ENCODE results near the gene COL9A1. TPM values are rescaled to one million over a fixed set of nuclear protein-coding genes. Genes with fewer than 3 reads are reported as not detected.
"Not testable (repeated sequence)": the region's sequence is repeated elsewhere in the genome, so short reads cannot be mapped to it uniquely, and the experiment has no call there.

The COL9A1 gene
- total RNA-seq (not detected), total RNA-seq (0 reads per million in 2 donors)

GRCh38 chr6:70303034-70303525, at the start of gene COL9A1:
COL9A1 (minus strand) TSS chr6:70303084; CDS start chr6:70302924, 160 bp downstream.
- Mint-ChIP-seq H3K4me1 (peaks cover 5% of the 10 kb centered on the region), H3K27ac (no peak within 1 kb of the TSS), H3K27me3 (peaks cover 57% of the 10 kb centered on the region), H3K36me3 (ENCODE audit: low read depth) (peaks cover 5% of the 10 kb centered on the region), H3K4me3 (no peak within 1 kb of the TSS)
- no peaks in the 10 kb centered on the region for H3K9me3 ChIP-seq (ENCODE audit: control insufficient read depth, low read length, poor library complexity, severe bottlenecking)
- DNase-seq (no peak), ATAC-seq (no peak)

- no peak for ATAC-seq
- H3K27ac Mint-ChIP-seq = no peak overlapping the region
- H3K4me1 Mint-ChIP-seq = peaks cover 4% of the 10 kb centered on the region
- H3K36me3 Mint-ChIP-seq (ENCODE audit: low read depth) = no peaks in the 10 kb centered on the region
- H3K27me3 Mint-ChIP-seq = peaks cover 12% of the 10 kb centered on the region
- no peak for DNase-seq
- no peaks in the 10 kb centered on the region for H3K9me3 ChIP-seq (ENCODE audit: control insufficient read depth, low read length, poor library complexity, severe bottlenecking)
- H3K4me3 Mint-ChIP-seq = no peak overlapping the region
Observed at GRCh38 chr6:70351461-70351860, 48.6 kb upstream of the COL9A1 start.

GRCh38 chr6:70345619-70346018, 42.7 kb upstream of the COL9A1 start:
- Mint-ChIP-seq H3K27me3 (peaks cover 54% of the 10 kb centered on the region), H3K4me3 (no peak overlapping the region), H3K36me3 (ENCODE audit: low read depth) (peaks cover 2% of the 10 kb centered on the region), H3K4me1 (no peaks in the 10 kb centered on the region), H3K27ac (no peak overlapping the region)
- ATAC-seq (no peak), DNase-seq (no peak)
- no peaks in the 10 kb centered on the region for H3K9me3 ChIP-seq (ENCODE audit: control insufficient read depth, low read length, poor library complexity, severe bottlenecking)

DNA sequence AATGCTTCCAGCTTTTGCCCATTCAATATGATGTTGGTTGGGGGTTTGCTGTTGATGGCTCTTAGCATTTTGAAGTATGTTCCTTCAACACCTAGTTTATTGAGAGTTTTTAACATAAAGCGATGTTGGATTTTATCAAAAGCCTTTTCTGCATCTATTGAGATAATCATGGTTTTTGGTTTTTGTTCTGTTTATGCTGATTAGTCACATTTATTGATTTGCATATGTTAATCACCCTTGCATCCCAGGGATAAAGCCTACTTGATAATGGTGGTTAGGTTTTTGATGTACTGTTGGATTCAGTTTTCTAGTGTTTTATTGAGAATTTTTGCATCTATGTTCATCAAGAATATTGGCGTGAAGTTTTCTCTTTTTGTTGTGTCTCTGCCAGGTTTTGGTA, 40.4 kb upstream of the COL9A1 start:
- no peaks in the 10 kb centered on the region for H3K9me3 ChIP-seq (ENCODE audit: control insufficient read depth, low read length, poor library complexity, severe bottlenecking)
- Mint-ChIP-seq H3K27ac (no peak overlapping the region), H3K27me3 (peaks cover 54% of the 10 kb centered on the region), H3K4me1 (no peaks in the 10 kb centered on the region), H3K36me3 (ENCODE audit: low read depth) (peaks cover 2% of the 10 kb centered on the region), H3K4me3 (no peak overlapping the region)
- DNase-seq (no peak), ATAC-seq (no peak)

DNA sequence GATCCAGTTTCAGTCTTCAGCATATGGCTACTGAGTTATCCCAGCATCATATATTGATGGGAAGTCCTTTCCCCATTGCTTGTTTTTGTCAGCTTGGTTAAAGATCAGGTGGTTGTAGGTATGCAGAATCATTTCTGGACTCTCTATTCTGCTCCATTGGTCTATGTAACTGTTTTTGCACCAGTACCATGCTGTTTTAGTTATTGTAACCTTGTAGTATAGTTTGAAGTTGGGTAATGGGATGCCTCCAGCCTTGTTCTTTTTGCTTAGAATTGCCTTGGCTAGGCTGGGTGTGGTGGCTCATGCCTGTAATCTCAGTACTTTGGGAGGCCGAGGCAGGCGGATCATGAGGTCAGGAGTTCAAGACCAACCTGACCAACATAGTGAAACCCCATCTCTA, 36.9 kb upstream of the COL9A1 start:
- H3K4me1 Mint-ChIP-seq; H3K9me3 ChIP-seq (ENCODE audit: control insufficient read depth, low read length, poor library complexity, severe bottlenecking); H3K4me3 Mint-ChIP-seq; DNase-seq; H3K36me3 Mint-ChIP-seq (ENCODE audit: low read depth); H3K27ac Mint-ChIP-seq; ATAC-seq: not testable (repeated sequence)
- peaks cover 26% of the 10 kb centered on the region for H3K27me3 Mint-ChIP-seq

GRCh38 chr6:70338775-70339174, 35.9 kb upstream of the COL9A1 start:
- peaks cover 18% of the 10 kb centered on the region for H3K27me3 Mint-ChIP-seq
- no peak overlapping the region for H3K4me3 Mint-ChIP-seq
- no peaks in the 10 kb centered on the region for H3K36me3 Mint-ChIP-seq (ENCODE audit: low read depth)

GRCh38 chr6:70337743-70338105, 34.8 kb upstream of the COL9A1 start:
- no peaks in the 10 kb centered on the region for H3K9me3 ChIP-seq (ENCODE audit: control insufficient read depth, low read length, poor library complexity, severe bottlenecking)
- no peak for ATAC-seq
- Mint-ChIP-seq H3K36me3 (ENCODE audit: low read depth) (peaks cover 2% of the 10 kb centered on the region), H3K27me3 (peaks cover 14% of the 10 kb centered on the region), H3K4me1 (no peaks in the 10 kb centered on the region), H3K27ac (no peak overlapping the region), H3K4me3 (no peak overlapping the region)
- no peak for DNase-seq

More at GRCh38 chr6:70338775-70339174, 35.9 kb upstream of the COL9A1 start:
- H3K4me1 Mint-ChIP-seq = no peaks in the 10 kb centered on the region
- no peaks in the 10 kb centered on the region for H3K9me3 ChIP-seq (ENCODE audit: control insufficient read depth, low read length, poor library complexity, severe bottlenecking)
- DNase-seq (no peak), ATAC-seq (no peak)
- H3K27ac Mint-ChIP-seq = no peak overlapping the region

DNA sequence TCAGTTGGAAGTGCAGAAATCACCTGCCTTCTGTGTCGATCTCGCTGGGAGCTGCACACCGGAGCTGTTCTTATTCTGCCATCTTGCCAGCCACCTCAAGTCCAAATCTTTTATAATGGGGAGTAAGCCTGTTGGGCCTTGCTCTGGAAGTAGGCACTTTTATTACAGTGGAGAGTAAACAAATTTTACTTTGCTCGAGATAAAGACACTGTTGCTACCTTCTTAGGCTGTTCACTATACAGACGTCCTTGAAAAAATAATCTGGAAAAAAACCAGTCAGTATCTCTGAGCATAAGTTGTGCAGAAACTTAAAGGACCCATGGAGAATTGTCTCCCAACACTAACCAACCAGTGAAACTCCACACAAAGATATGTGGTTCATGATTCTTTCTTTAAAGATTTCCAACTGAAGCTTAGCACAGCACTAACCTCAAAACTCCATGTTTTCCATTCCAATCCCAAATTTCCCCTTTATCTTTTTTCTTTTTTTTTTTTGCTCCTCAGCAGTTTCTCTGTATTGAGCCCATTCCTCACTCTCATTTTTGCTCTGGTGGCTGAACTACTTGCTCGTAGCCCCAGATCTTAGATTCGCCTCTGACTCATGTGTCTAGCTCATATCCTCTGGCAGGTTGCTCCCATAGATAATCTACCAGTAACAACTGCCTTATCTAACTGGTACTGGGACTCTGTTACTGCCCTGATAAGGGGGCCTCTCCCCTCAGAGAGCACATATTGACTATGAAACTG, 34.3 kb upstream of the COL9A1 start:
- H3K9me3 ChIP-seq (ENCODE audit: control insufficient read depth, low read length, poor library complexity, severe bottlenecking) = no peaks in the 10 kb centered on the region
- Mint-ChIP-seq H3K27ac (no peak overlapping the region), H3K4me1 (no peaks in the 10 kb centered on the region), H3K27me3 (peaks cover 8% of the 10 kb centered on the region), H3K4me3 (no peak overlapping the region), H3K36me3 (ENCODE audit: low read depth) (peaks cover 2% of the 10 kb centered on the region)
- DNase-seq (no peak), ATAC-seq (no peak)

DNA sequence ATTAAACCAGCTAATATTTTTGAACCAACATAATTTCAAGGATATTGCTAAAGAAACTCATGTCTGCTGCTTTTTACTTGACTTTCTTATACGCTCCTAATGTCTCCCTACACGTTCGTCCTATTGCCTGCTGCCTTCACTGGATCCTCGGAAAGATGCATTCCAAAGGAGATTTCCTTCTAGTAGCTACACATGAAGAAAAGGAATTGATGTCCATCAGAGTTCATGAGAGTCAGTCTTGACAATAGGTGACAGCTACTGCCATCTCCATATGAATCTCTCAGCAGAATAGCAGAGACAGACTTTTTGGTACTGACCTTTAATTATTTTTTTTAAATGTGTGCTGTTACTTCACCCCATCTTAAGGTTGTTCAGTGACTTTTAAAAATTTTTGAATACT, 24.2 kb upstream of the COL9A1 start:
- H3K9me3 ChIP-seq (ENCODE audit: control insufficient read depth, low read length, poor library complexity, severe bottlenecking) = no peaks in the 10 kb centered on the region
- H3K27ac Mint-ChIP-seq = no peak overlapping the region
- H3K36me3 Mint-ChIP-seq (ENCODE audit: low read depth) = no peaks in the 10 kb centered on the region
- peaks cover 4% of the 10 kb centered on the region for H3K27me3 Mint-ChIP-seq
- no peaks in the 10 kb centered on the region for H3K4me1 Mint-ChIP-seq
- DNase-seq (no peak), ATAC-seq (no peak)
- H3K4me3 Mint-ChIP-seq = no peak overlapping the region

- H3K27ac Mint-ChIP-seq = no peak overlapping the region
- H3K9me3 ChIP-seq (ENCODE audit: control insufficient read depth, low read length, poor library complexity, severe bottlenecking) = no peaks in the 10 kb centered on the region
- no peak for DNase-seq
- ATAC-seq = no peak
- H3K36me3 Mint-ChIP-seq (ENCODE audit: low read depth) = no peaks in the 10 kb centered on the region
- no peak overlapping the region for H3K4me3 Mint-ChIP-seq
- H3K4me1 Mint-ChIP-seq = no peaks in the 10 kb centered on the region
- peaks cover 4% of the 10 kb centered on the region for H3K27me3 Mint-ChIP-seq
Observed at GRCh38 chr6:70325009-70325408, 22.1 kb upstream of the COL9A1 start.

GRCh38 chr6:70317799-70318198, 14.9 kb upstream of the COL9A1 start:
- not testable (repeated sequence) for H3K36me3 Mint-ChIP-seq (ENCODE audit: low read depth); DNase-seq; H3K4me1 Mint-ChIP-seq

GRCh38 chr6:70315079-70315751, 12.3 kb upstream of the COL9A1 start:
- peaks cover 59% of the 10 kb centered on the region for H3K27me3 Mint-ChIP-seq
- no peak for DNase-seq
- H3K4me1 Mint-ChIP-seq = peaks cover 2% of the 10 kb centered on the region
- H3K4me3 Mint-ChIP-seq = no peak overlapping the region
- H3K9me3 ChIP-seq (ENCODE audit: control insufficient read depth, low read length, poor library complexity, severe bottlenecking) = no peaks in the 10 kb centered on the region
- H3K36me3 Mint-ChIP-seq (ENCODE audit: low read depth) = peaks cover 2% of the 10 kb centered on the region
- H3K27ac Mint-ChIP-seq = no peak overlapping the region
- ATAC-seq = no peak

More at GRCh38 chr6:70317799-70318198, 14.9 kb upstream of the COL9A1 start:
- H3K9me3 ChIP-seq (ENCODE audit: control insufficient read depth, low read length, poor library complexity, severe bottlenecking); H3K27ac Mint-ChIP-seq; H3K4me3 Mint-ChIP-seq; ATAC-seq: not testable (repeated sequence)
- H3K27me3 Mint-ChIP-seq = peaks cover 40% of the 10 kb centered on the region

DNA sequence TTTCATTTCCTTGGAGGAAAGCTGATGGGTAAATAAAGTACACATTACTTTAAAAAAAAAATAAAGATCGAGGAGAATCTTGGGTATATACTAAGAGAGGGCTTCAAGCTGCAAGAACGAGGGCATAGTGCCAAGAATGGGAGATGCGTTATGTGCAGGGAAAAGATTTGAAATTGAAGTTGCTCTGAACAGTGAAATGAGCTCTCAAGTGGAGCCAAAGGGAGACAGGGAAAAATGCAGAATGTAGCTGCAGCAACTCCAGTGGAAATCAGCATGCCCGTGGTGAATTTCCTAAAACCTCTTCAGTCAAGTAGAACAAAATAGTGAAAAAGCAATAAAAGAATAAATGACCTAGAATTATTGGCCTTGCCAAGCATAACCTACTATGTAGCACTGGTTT, 11.4 kb upstream of the COL9A1 start:
- no peaks in the 10 kb centered on the region for H3K9me3 ChIP-seq (ENCODE audit: control insufficient read depth, low read length, poor library complexity, severe bottlenecking)
- Mint-ChIP-seq H3K36me3 (ENCODE audit: low read depth) (peaks cover 2% of the 10 kb centered on the region), H3K4me1 (peaks cover 2% of the 10 kb centered on the region), H3K27ac (no peak overlapping the region), H3K27me3 (peaks cover 63% of the 10 kb centered on the region), H3K4me3 (no peak overlapping the region)
- no peak for ATAC-seq
- no peak for DNase-seq
